IMR-90 (cell line): ENCODE measurements around the gene PRKAG2. TPM values are rescaled to one million over a fixed set of nuclear protein-coding genes. Genes with fewer than 3 reads are reported as not detected.

Source experiments
- ATAC-seq: fragments of 200-7000 bp; cut with Tn5 transposase; 2 replicates; pipeline ENCODE4 v1.9.1; 2020; ENCODE audit warnings: low read depth, mild to moderate bottlenecking, moderate library complexity
- BruUV-seq: library from RNA; stranded (reverse); fragments of 400-500 nt; replicated peaks from 2 replicates; lab custom pipeline; 2021; lab: Mats Ljungman, UMichigan
- CTCF ChIA-PET: fragments of 300-600 bp; formaldehyde crosslinking; extraction: SDS; loops from one replicate; lab custom pipeline; 2021; ENCODE audit warnings: antibody characterized with exemption; lab: Yijun Ruan, JAX
- POLR2A ChIA-PET: fragments of 300-600 bp; sonication (Branson Sonifier 250); formaldehyde crosslinking; loops from one replicate; lab custom pipeline; 2022; ENCODE audit warnings: antibody characterized with exemption; ENCODE audit not compliant: unreplicated experiment; lab: Charles Lee
- DNase-seq: peaks from one replicate; pipeline ENCODE4 v3.0.0; 2013
- H2AFZ ChIP-seq: replicated peaks from 2 replicates; pipeline ENCODE3; 2013; ENCODE audit warnings: low read length, mild to moderate bottlenecking; ENCODE audit not compliant: poor library complexity
- H2AK5ac ChIP-seq: 2 replicates; pipeline ENCODE4 v1.6.1; 2013; ENCODE audit warnings: low read depth, low read length, inconsistent platforms
- H2AK9ac ChIP-seq: replicated peaks from 2 replicates; pipeline ENCODE3; 2013; ENCODE audit warnings: mild to moderate bottlenecking, low read depth, low read length, moderate library complexity; ENCODE audit not compliant: poor library complexity
- H2BK120ac ChIP-seq: 2 replicates; pipeline ENCODE4 v1.6.1; 2013; ENCODE audit warnings: low read depth, low read length, inconsistent platforms
- H2BK15ac ChIP-seq: 3 replicates; pipeline ENCODE4 v1.6.1; 2013; ENCODE audit warnings: low read depth, low read length, inconsistent platforms
- H2BK20ac ChIP-seq: 2 replicates; pipeline ENCODE4 v1.6.1; 2013; ENCODE audit warnings: low read depth, mild to moderate bottlenecking, inconsistent platforms, low read length, moderate library complexity
- H2BK5ac ChIP-seq: 2 replicates; pipeline ENCODE4 v1.6.1; 2013; ENCODE audit warnings: mild to moderate bottlenecking, low read depth, low read length, inconsistent platforms; ENCODE audit not compliant: poor library complexity, severe bottlenecking
- H3K14ac ChIP-seq: replicated peaks from 2 replicates; pipeline ENCODE4 v1.6.1; 2013; ENCODE audit warnings: low read depth, low read length, inconsistent platforms
- H3K18ac ChIP-seq: 2 replicates; pipeline ENCODE4 v1.6.1; 2013; ENCODE audit warnings: low read depth, low read length, control low read depth
- H3K23ac ChIP-seq: 2 replicates; pipeline ENCODE4 v1.6.1; 2013; ENCODE audit warnings: low read depth, low read length, inconsistent platforms
- H3K27ac ChIP-seq: 2 replicates; pipeline ENCODE4 v1.5.1; 2013; ENCODE audit warnings: mild to moderate bottlenecking, control low read depth, low read length; ENCODE audit not compliant: insufficient read depth
- H3K27me3 ChIP-seq: 2 replicates; pipeline ENCODE4 v1.6.1; 2013; ENCODE audit warnings: low read length; ENCODE audit not compliant: control insufficient read depth, insufficient read depth
- H3K36me3 ChIP-seq: 2 replicates; pipeline ENCODE4 v1.6.1; 2013; ENCODE audit warnings: low read length, mixed read lengths; ENCODE audit not compliant: control insufficient read depth, insufficient read depth
- H3K4ac ChIP-seq: 2 replicates; pipeline ENCODE4 v1.6.1; 2013; ENCODE audit warnings: low read depth, low read length, inconsistent platforms
- H3K4me1 ChIP-seq: 2 replicates; pipeline ENCODE4 v1.6.1; 2013; ENCODE audit warnings: low read length, mixed read lengths; ENCODE audit not compliant: control insufficient read depth, insufficient read depth
- H3K4me2 ChIP-seq: 2 replicates; pipeline ENCODE4 v1.6.1; 2013; ENCODE audit warnings: low read depth, mild to moderate bottlenecking, control low read depth, low read length, moderate library complexity
- H3K4me3 ChIP-seq: 2 replicates; pipeline ENCODE4 v1.5.1; 2013; ENCODE audit warnings: low read depth, mild to moderate bottlenecking, control low read depth, low read length, moderate library complexity; ENCODE audit not compliant: insufficient read depth
- H3K56ac ChIP-seq: 2 replicates; pipeline ENCODE4 v1.6.1; 2013; ENCODE audit warnings: low read length, inconsistent platforms; ENCODE audit not compliant: insufficient read depth; ENCODE audit errors: extremely low read depth
- H3K79me1 ChIP-seq, 2 experiments: 2 replicates each; pipeline ENCODE4 v1.6.1; 2013; ENCODE audit warnings: low read length in 2 of 2, inconsistent platforms in 1 of 2, low read depth in 1 of 2
- H3K9ac ChIP-seq: 2 replicates; pipeline ENCODE4 v1.6.1; 2013; ENCODE audit warnings: low read depth, low read length, control low read depth
- H3K9me1 ChIP-seq: 2 replicates; pipeline ENCODE4 v1.6.1; 2013; ENCODE audit warnings: low read length, inconsistent platforms; ENCODE audit not compliant: insufficient read depth
- H3K9me3 ChIP-seq: 2 replicates; pipeline ENCODE4 v1.6.1; 2013; ENCODE audit warnings: low read length; ENCODE audit not compliant: control insufficient read depth, insufficient read depth
- H4K20me1 ChIP-seq: 2 replicates; pipeline ENCODE4 v1.6.1; 2013; ENCODE audit warnings: low read length, inconsistent platforms; ENCODE audit not compliant: insufficient read depth
- H4K5ac ChIP-seq: 2 replicates; pipeline ENCODE4 v1.6.1; 2013; ENCODE audit warnings: mild to moderate bottlenecking, low read depth, low read length, control low read depth
- H4K8ac ChIP-seq, 2 experiments: 2 replicates each; pipeline ENCODE4 v1.6.1; 2013; ENCODE audit warnings: low read depth in 2 of 2, low read length in 2 of 2, control low read depth in 1 of 2, inconsistent platforms in 1 of 2
- H4K91ac ChIP-seq: 2 replicates; pipeline ENCODE4 v1.6.1; 2013; ENCODE audit warnings: low read depth, low read length, inconsistent platforms; ENCODE audit not compliant: insufficient read depth
- CTCF ChIP-seq: conservative IDR thresholded peaks from 2 replicates; pipeline ENCODE4 v1.5.1; 2012; ENCODE audit warnings: mild to moderate bottlenecking, low read depth, low read length, improper control_type of control experiment
- MAFK ChIP-seq: IDR thresholded peaks from 2 replicates; pipeline ENCODE4 v1.6.1; 2012; ENCODE audit warnings: low read depth, low read length, improper control_type of control experiment
- RAD21 ChIP-seq: IDR thresholded peaks from 2 replicates; pipeline ENCODE4 v1.6.1; 2012; ENCODE audit warnings: low read length, improper control_type of control experiment
- RFX5 ChIP-seq: IDR thresholded peaks from 2 replicates; pipeline ENCODE4 v1.8.0; 2012; ENCODE audit warnings: low read depth, mild to moderate bottlenecking, low read length, moderate library complexity
- SMC3 ChIP-seq: fragments of 150-350 bp; IDR thresholded peaks from 2 replicates; pipeline ENCODE4 v1.6.1; 2016; ENCODE audit warnings: low read depth, mild to moderate bottlenecking, antibody characterized with exemption, low read length, moderate library complexity
- WGBS, 2 experiments: methylation state at CpG; one replicate each; pipeline versions ENCODE4 v1.1.5 to v1.1.7; 2013; ENCODE audit warnings: missing lambda C conversion rate in 2 of 2; ENCODE audit not compliant: insufficient read length in 1 of 2; ENCODE audit errors: extremely low coverage in 2 of 2; 5-methylcytosine and 5-hydroxymethylcytosine counted together
- dilution Hi-C: fragments of 300-500 bp; cut with HindIII; formaldehyde crosslinking; loops from one replicate; pipeline ENCODE4 v1.14.3; 2018; ENCODE audit warnings: low sequenced_read_pairs; ENCODE audit not compliant: unreplicated experiment
- in situ Hi-C: fragments of 300-500 bp; cut with MboI; formaldehyde crosslinking; loops from 3 replicates; pipeline ENCODE4 v1.14.3; 2019; ENCODE audit warnings: low sequenced_read_pairs, inconsistent platforms, mixed read lengths
- intact Hi-C: fragments of 100-400 bp; cut with micrococcal nuclease; formaldehyde crosslinking; loops from 2 replicates; pipeline ENCODE4 v1.10.0; 2022
- polyA plus RNA-seq, 3 experiments: library from polyadenylated mRNA; depleted of rRNA; stranded (reverse); fragments of >200 nt; gene quantifications; 2 replicates each; pipeline ENCODE4 v1.2.3, GENCODE V29; 2012; ENCODE audit warnings: low replicate concordance in 1 of 3
- total RNA-seq: library from RNA; depleted of rRNA; stranded (reverse); fragments of >200 nt; gene quantifications from 2 replicates; pipeline ENCODE4 v1.2.3, GENCODE V29; 2012

PRKAG2 gene
- total and polyA plus RNA-seq, 2 of the 4 experiments (the other 2 are of a cell fraction): 15.4 to 21.6 TPM

GRCh38 chr7:151897161-151897731 is 20.3 kb upstream of the PRKAG2 start:
- no peak overlapping the region for H3K27ac ChIP-seq
- H3K18ac ChIP-seq: no peak overlapping the region
- no peak overlapping the region for H2BK20ac ChIP-seq
- in situ Hi-C loops: no loop called here
- intact Hi-C loops: no loop called here
- POLR2A ChIA-PET: no interaction called here
- no peak overlapping the region for H2AK9ac ChIP-seq
- CTCF ChIA-PET: no interaction called here
- TF ChIP-seq RAD21 (no peak), RFX5 (no peak), CTCF (no peak), SMC3 (no peak), MAFK (no peak)
- no peak overlapping the region for H4K8ac ChIP-seq
- no peak overlapping the region for H2AFZ ChIP-seq
- H3K9ac ChIP-seq: no peak overlapping the region
- no peak overlapping the region for H4K91ac ChIP-seq
- H3K79me1 ChIP-seq: no peaks in the 10 kb centered on the region
- no CpG with 5 or more reads among the region's 16 CpGs for WGBS, 2 experiments
- peaks cover 24% of the 10 kb centered on the region for H3K27me3 ChIP-seq
- H3K9me3 ChIP-seq: no peaks in the 10 kb centered on the region
- no peak overlapping the region for H3K4me3 ChIP-seq
- H3K23ac ChIP-seq: no peak overlapping the region
- no peaks in the 10 kb centered on the region for H4K20me1 ChIP-seq
- H4K5ac ChIP-seq: no peak overlapping the region
- no peak overlapping the region for H3K14ac ChIP-seq
- no peak overlapping the region for H3K56ac ChIP-seq
- no peaks in the 10 kb centered on the region for H3K9me1 ChIP-seq
- no peak overlapping the region for H2BK15ac ChIP-seq
- peaks cover 7% of the 10 kb centered on the region for H3K4me1 ChIP-seq
- H2AK5ac ChIP-seq: no peak overlapping the region
- H3K36me3 ChIP-seq: no peaks in the 10 kb centered on the region
- DNase-seq (no peak), ATAC-seq (no peak)
- no peak overlapping the region for H2BK120ac ChIP-seq
- BruUV-seq: no TSS peak
- dilution Hi-C loops: no loop called here
- H3K4ac ChIP-seq: no peak overlapping the region
- no peak overlapping the region for H3K4me2 ChIP-seq
- H2BK5ac ChIP-seq: no peak overlapping the region
